DND-41 (cell line): ENCODE measurements around the gene CIAO3.

ENCODE experiments used
- ATAC-seq: fragments of 200-7000 bp; cut with Tn5 transposase; 3 replicates; pipeline ENCODE4 v1.9.1; 2021; ENCODE audit warnings: low read depth; ENCODE audit not compliant: insufficient read depth
- DNase-seq: peaks from one replicate; pipeline ENCODE4 v3.0.0-alpha.2; 2020
- H2AFZ ChIP-seq: 2 replicates; pipeline ENCODE4 v1.6.0; 2012; ENCODE audit warnings: low read depth, low read length
- H3K27ac ChIP-seq: 2 replicates; pipeline ENCODE4 v1.5.1; 2012; ENCODE audit warnings: low read length, inconsistent platforms
- H3K27me3 ChIP-seq: fragments of 200-600 bp; sonication (generic); 2 replicates; pipeline ENCODE4 v1.6.0; 2012; ENCODE audit warnings: low read length, mild to moderate bottlenecking, inconsistent platforms; ENCODE audit not compliant: insufficient read depth, poor library complexity
- H3K36me3 ChIP-seq: 2 replicates; pipeline ENCODE4 v1.5.1; 2012; ENCODE audit warnings: low read length, inconsistent platforms; ENCODE audit not compliant: insufficient read depth
- H3K4me1 ChIP-seq: 2 replicates; pipeline ENCODE4 v1.5.1; 2012; ENCODE audit warnings: mild to moderate bottlenecking, low read length; ENCODE audit not compliant: insufficient read depth
- H3K4me2 ChIP-seq: 2 replicates; pipeline ENCODE4 v1.6.0; 2012; ENCODE audit warnings: mild to moderate bottlenecking, moderate library complexity, low read length, inconsistent platforms; ENCODE audit not compliant: insufficient read depth
- H3K4me3 ChIP-seq, 2 experiments: fragments of 200-600 bp in 1 of 2; shearing (Covaris generic) in 1 of 2; 2 replicates each; pipeline ENCODE4 v1.5.1; 2012 to 2016; ENCODE audit warnings: inconsistent platforms in 2 of 2, low read length in 2 of 2, mild to moderate bottlenecking in 2 of 2, low read depth in 1 of 2, moderate library complexity in 1 of 2
- H3K79me2 ChIP-seq: 2 replicates; pipeline ENCODE4 v1.6.0; 2012; ENCODE audit warnings: low read length, inconsistent platforms; ENCODE audit not compliant: insufficient read depth
- H3K9ac ChIP-seq: 2 replicates; pipeline ENCODE4 v1.6.0; 2012; ENCODE audit warnings: low read depth, mild to moderate bottlenecking, inconsistent platforms, low read length, moderate library complexity
- H3K9me3 ChIP-seq: 2 replicates; pipeline ENCODE4 v1.5.1; 2012; ENCODE audit warnings: low read length, moderate library complexity, mild to moderate bottlenecking, inconsistent platforms; ENCODE audit not compliant: insufficient read depth, severe bottlenecking
- H4K20me1 ChIP-seq: 2 replicates; pipeline ENCODE4 v1.6.0; 2012; ENCODE audit warnings: low read length; ENCODE audit not compliant: insufficient read depth
- CTCF ChIP-seq: IDR thresholded peaks from 2 replicates; pipeline ENCODE4 v1.5.1; 2012; ENCODE audit warnings: borderline replicate concordance, low read length, moderate library complexity, mild to moderate bottlenecking; ENCODE audit not compliant: poor library complexity, severe bottlenecking; ENCODE audit errors: extremely low read depth
- EZH2 ChIP-seq: IDR thresholded peaks from 3 replicates; pipeline ENCODE4 v1.6.1; 2012; ENCODE audit warnings: borderline replicate concordance, low read depth, mild to moderate bottlenecking, moderate library complexity, low read length, inconsistent platforms; ENCODE audit not compliant: severe bottlenecking

CIAO3 gene

GRCh38 chr16:779561-779960 is 38.8 kb upstream of the CIAO3 start:
- Histone ChIP-seq H3K27ac (no peak overlapping the region), H3K79me2 (no peaks in the 10 kb centered on the region), H4K20me1 (peaks cover 3% of the 10 kb centered on the region; the same call in 1 of the 2 replicates), H2AFZ (no peak overlapping the region), H3K4me1 (no peaks in the 10 kb centered on the region), H3K9me3 (no peaks in the 10 kb centered on the region), H3K4me2 (no peak overlapping the region), H3K27me3 (no peaks in the 10 kb centered on the region), H3K4me3 (no peak overlapping the region), H3K9ac (no peak overlapping the region), H3K36me3 (no peaks in the 10 kb centered on the region)
- no peak for TF ChIP-seq CTCF
- no peak for TF ChIP-seq EZH2
- DNase-seq (no peak), ATAC-seq (no peak)

- Histone ChIP-seq H3K4me3 (no peak overlapping the region), H3K4me2 (no peak overlapping the region), H3K9ac (no peak overlapping the region), H3K4me1 (no peaks in the 10 kb centered on the region), H3K36me3 (no peaks in the 10 kb centered on the region), H3K79me2 (no peaks in the 10 kb centered on the region), H3K9me3 (no peaks in the 10 kb centered on the region), H3K27ac (no peak overlapping the region), H2AFZ (no peak overlapping the region), H4K20me1 (peaks cover 2% of the 10 kb centered on the region; the same call in 1 of the 2 replicates), H3K27me3 (no peaks in the 10 kb centered on the region)
- ATAC-seq = no peak
- no peak for DNase-seq
- TF ChIP-seq CTCF (no peak), EZH2 (no peak)
Measured at GRCh38 chr16:778909-779527, 38.2 kb upstream of the CIAO3 start.

GRCh38 chr16:778447-778846 is 37.6 kb upstream of the CIAO3 start:
- H3K4me3 ChIP-seq = no peak overlapping the region
- DNase-seq (no peak), ATAC-seq (no peak)
- 0 out of 2 replicates have a peak, but pooled peaks cover 2% of the 10 kb centered on the region for H4K20me1 ChIP-seq
- no peak overlapping the region for H3K4me2 ChIP-seq
- no peak overlapping the region for H2AFZ ChIP-seq
- no peaks in the 10 kb centered on the region for H3K9me3 ChIP-seq
- TF ChIP-seq CTCF (no peak), EZH2 (no peak)
- no peak overlapping the region for H3K9ac ChIP-seq
- H3K36me3 ChIP-seq = no peaks in the 10 kb centered on the region
- no peak overlapping the region for H3K27ac ChIP-seq
- no peaks in the 10 kb centered on the region for H3K27me3 ChIP-seq
- no peaks in the 10 kb centered on the region for H3K79me2 ChIP-seq
- H3K4me1 ChIP-seq = no peaks in the 10 kb centered on the region
